HAP-1 (cell line): Measurements from ENCODE around the gene ANGPTL5.

Experiments
- DNase-seq, 2 experiments: peaks; one replicate each; pipeline ENCODE4 v3.0.0-alpha.2; 2016 to 2020; ENCODE audit warnings: low spot score in 2 of 2
- H3K27me3 ChIP-seq: fragments of 250-450 bp; sonication (Bioruptor Pico); 2 replicates; pipeline ENCODE4 v1.5.1; 2020; ENCODE audit warnings: low read depth, mild to moderate bottlenecking, moderate library complexity
- H3K36me3 ChIP-seq: fragments of 250-450 bp; sonication (Bioruptor Pico); replicated peaks from 2 replicates; pipeline ENCODE4 v1.5.1; 2020; ENCODE audit warnings: mild to moderate bottlenecking
- H3K4me1 ChIP-seq: fragments of 250-450 bp; sonication (Bioruptor Pico); 2 replicates; pipeline ENCODE4 v1.5.1; 2020; ENCODE audit warnings: mild to moderate bottlenecking
- H3K4me3 ChIP-seq: fragments of 250-450 bp; sonication (Bioruptor Pico); 2 replicates; pipeline ENCODE4 v1.5.1; 2020; ENCODE audit warnings: mild to moderate bottlenecking, moderate library complexity
- H3K9me3 ChIP-seq: fragments of 250-450 bp; sonication (Bioruptor Pico); 2 replicates; pipeline ENCODE4 v1.5.1; 2020; ENCODE audit warnings: mild to moderate bottlenecking, moderate library complexity
- in situ Hi-C: fragments of 300-500 bp; cut with MboI; formaldehyde crosslinking; loops from 3 replicates; pipeline ENCODE4 v1.14.3; 2020; ENCODE audit warnings: low sequenced_read_pairs, inconsistent platforms, mixed read lengths

The ANGPTL5 gene

GRCh38 chr11:101915791-101916291, 481 bp downstream of the ANGPTL5 start:
- Histone ChIP-seq H3K4me1 (peaks cover 23% of the 10 kb centered on the region), H3K27me3 (no peaks in the 10 kb centered on the region), H3K4me3 (peak overlapping the region; percentile 74), H3K9me3 (no peaks in the 10 kb centered on the region), H3K36me3 (no peaks in the 10 kb centered on the region)
- peak in 1 of 2 experiments; percentile 36 for DNase-seq
- in situ Hi-C loops: no loop called here

DNA sequence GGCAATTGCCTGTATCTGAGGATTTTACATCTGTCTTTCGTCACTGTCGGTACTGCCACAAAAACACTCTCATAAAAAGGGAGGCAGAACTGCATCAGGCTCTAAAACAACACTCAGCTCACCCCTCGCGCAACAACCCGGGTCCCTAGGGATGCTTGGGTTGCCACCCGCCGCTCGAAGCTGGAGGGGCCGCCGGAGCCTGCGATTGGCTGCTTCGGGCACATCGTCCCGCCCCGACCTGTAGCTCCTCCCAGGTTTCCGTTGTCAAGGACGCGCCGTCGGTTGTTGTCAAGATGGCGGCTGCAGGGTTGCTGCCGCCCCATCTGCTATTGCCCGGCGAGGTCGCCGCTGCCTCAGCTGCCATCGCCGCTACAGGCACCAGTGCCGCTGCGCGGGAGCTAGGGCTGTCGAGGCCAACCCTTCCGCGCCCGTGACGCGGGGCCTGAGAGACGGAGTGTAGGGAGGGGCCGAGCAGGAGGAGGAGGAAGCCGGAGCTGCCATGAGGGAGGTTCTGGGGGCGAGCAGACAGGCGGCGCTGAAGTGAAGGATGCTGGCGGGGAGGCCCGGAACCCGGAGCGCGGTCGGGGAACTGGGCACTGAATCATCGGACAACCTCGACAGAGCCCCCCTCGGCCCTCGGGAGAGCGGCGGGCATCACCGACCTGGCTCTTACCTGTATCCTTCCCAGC, 1.4 kb downstream of the ANGPTL5 start, which contains the start of gene CEP126:
CEP126 (plus strand) TSS at position 273 of the 689 bp plus-strand sequence; CDS start at position 548, 275 bp downstream.
- peak; percentile 88 to 97 for DNase-seq
- no peaks in the 10 kb centered on the region for H3K9me3 ChIP-seq
- H3K36me3 ChIP-seq: no peaks in the 10 kb centered on the region
- peak within 1 kb of the TSS; percentile 74 for H3K4me3 ChIP-seq
- H3K27me3 ChIP-seq: no peaks in the 10 kb centered on the region
- in situ Hi-C loops: no loop called here
- peaks cover 23% of the 10 kb centered on the region for H3K4me1 ChIP-seq

DNA sequence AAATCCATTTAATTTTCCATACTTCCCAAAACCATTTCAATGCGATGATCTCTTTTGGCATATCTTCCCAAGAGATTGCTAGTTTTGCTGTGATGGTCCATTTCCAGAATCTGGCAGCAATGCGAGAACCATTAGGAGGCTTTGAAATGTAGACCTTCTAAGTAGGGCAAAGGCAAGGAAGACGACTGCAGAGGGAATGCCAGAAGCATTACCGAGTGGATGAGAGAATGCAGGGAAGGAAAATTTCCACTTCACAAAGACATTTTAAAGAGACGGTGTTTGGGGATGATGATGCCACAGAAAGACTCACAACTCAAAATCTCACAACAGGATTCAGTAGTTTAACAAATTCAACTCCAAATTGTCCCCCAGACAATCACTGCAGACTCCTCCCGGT, 2.0 kb downstream of the ANGPTL5 start:
- in situ Hi-C loops: no loop called here
- H3K4me3 ChIP-seq: peak overlapping the region; percentile 74
- H3K9me3 ChIP-seq: no peaks in the 10 kb centered on the region
- peaks cover 23% of the 10 kb centered on the region for H3K4me1 ChIP-seq
- no peaks in the 10 kb centered on the region for H3K36me3 ChIP-seq
- H3K27me3 ChIP-seq: no peaks in the 10 kb centered on the region
- DNase-seq: no peak

GRCh38 chr11:101913656-101914055, 2.7 kb downstream of the ANGPTL5 start:
- no peak overlapping the region for H3K4me3 ChIP-seq
- no peaks in the 10 kb centered on the region for H3K36me3 ChIP-seq
- in situ Hi-C loops: no loop called here
- no peaks in the 10 kb centered on the region for H3K9me3 ChIP-seq
- no peak for DNase-seq
- peaks cover 23% of the 10 kb centered on the region for H3K4me1 ChIP-seq
- H3K27me3 ChIP-seq: no peaks in the 10 kb centered on the region

- Histone ChIP-seq H3K4me3 (no peak overlapping the region), H3K27me3 (no peaks in the 10 kb centered on the region), H3K36me3 (no peaks in the 10 kb centered on the region), H3K9me3 (no peaks in the 10 kb centered on the region), H3K4me1 (peaks cover 23% of the 10 kb centered on the region)
- in situ Hi-C loops: no loop called here
- no peak for DNase-seq
These were observed 3.5 kb downstream of the ANGPTL5 start for GRCh38 chr11:101912823-101913284.

DNA sequence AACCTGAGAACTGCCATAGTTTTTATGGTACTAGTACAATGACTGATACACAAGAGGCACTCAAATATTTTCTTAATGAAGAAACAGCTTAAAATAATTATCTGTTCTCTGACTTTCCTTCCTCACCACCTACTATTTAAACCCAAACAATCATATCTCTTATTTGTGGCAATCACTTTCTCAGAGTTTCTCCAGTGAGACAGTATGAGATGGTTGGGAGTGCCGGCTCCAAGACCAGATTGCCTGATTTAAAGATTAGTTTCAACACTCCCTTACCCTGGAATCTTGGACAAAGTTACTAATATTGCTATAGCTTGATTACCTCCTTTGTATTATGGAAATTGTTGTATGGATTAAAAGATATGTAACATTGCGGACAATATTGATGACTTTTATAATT, 7.2 kb downstream of the ANGPTL5 start:
- peaks cover under 1% of the 10 kb centered on the region for H3K4me1 ChIP-seq
- no peaks in the 10 kb centered on the region for H3K27me3 ChIP-seq
- no peak overlapping the region for H3K4me3 ChIP-seq
- DNase-seq: no peak
- H3K36me3 ChIP-seq: no peaks in the 10 kb centered on the region
- in situ Hi-C loops: no loop called here
- H3K9me3 ChIP-seq: no peaks in the 10 kb centered on the region

DNA sequence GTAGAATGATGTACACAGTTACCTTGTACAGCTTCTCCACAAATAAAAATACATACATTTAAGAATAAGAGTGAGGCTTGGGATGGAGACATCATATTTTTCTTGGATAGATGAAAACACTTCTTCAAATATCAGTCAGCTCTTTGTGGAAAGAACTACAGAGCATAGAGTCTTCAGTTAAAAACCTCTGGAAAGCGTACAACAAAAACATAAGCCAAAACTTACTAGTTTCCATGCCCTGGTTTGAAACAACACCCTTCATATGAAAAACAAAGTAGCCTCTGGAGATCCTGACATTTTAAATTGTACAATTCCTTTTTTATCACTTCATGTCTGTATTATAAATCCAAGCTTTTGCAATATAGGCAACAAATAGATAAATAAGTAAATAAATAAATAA, 8.5 kb downstream of the ANGPTL5 start:
- H3K4me3 ChIP-seq: no peak overlapping the region
- no peaks in the 10 kb centered on the region for H3K36me3 ChIP-seq
- no peaks in the 10 kb centered on the region; the same call in 1 of the 2 replicates for H3K4me1 ChIP-seq
- no peaks in the 10 kb centered on the region for H3K9me3 ChIP-seq
- DNase-seq: no peak
- in situ Hi-C loops: no loop called here
- no peaks in the 10 kb centered on the region for H3K27me3 ChIP-seq

- in situ Hi-C loops: no loop called here
- DNase-seq: no peak
These were observed 21.8 kb downstream of the ANGPTL5 start for GRCh38 chr11:101894505-101894904.

DNA sequence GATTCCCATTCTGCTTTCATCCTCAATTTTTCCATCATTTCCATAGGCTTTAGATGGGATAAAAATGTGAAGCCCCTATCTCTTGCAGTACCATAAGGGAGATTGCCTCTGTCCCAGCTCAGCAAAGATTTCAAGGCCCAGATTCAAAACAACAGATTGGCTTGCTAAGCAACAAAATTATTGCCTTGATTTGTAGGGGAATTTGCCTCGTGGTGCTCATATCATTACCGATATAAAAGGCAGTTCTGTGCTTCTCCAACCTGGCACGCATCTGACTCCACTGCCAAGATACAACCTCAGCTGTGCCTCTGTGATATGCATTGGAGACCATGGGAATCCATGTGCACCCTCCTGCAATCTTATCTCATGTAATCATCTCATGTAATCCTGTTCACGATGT, 26.6 kb downstream of the ANGPTL5 start:
- H3K4me1 ChIP-seq: no peaks in the 10 kb centered on the region
- H3K27me3 ChIP-seq: no peaks in the 10 kb centered on the region
- DNase-seq: no peak
- in situ Hi-C loops: no loop called here
- H3K4me3 ChIP-seq: no peak overlapping the region
- H3K9me3 ChIP-seq: no peaks in the 10 kb centered on the region
- no peaks in the 10 kb centered on the region for H3K36me3 ChIP-seq

More at GRCh38 chr11:101894505-101894904, 21.8 kb downstream of the ANGPTL5 start:
- no peaks in the 10 kb centered on the region for H3K4me1 ChIP-seq
- no peaks in the 10 kb centered on the region; the same call in 1 of the 2 replicates for H3K27me3 ChIP-seq
- no peak overlapping the region for H3K4me3 ChIP-seq
- H3K36me3 ChIP-seq: no peaks in the 10 kb centered on the region
- H3K9me3 ChIP-seq: no peaks in the 10 kb centered on the region

DNA sequence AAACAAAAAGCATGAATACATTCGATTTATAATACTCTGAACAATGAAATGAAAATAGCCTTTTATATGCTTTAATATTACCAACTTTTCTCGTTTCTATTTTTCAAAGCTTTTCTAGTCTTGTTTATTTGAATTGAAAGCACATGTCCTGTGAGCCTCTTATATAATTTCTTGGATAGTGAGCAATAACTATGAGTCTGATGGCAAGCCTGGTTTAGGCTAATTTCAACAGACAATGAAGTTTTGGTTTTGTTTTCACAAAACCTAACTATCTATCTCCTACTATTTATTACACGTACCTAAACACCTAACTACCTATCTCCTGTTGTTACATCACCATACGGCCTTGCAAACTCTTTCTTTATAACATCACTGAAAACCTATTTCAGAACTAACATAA, 30.7 kb downstream of the ANGPTL5 start:
- Histone ChIP-seq H3K4me3 (no peak overlapping the region), H3K4me1 (no peaks in the 10 kb centered on the region), H3K36me3 (no peaks in the 10 kb centered on the region), H3K27me3 (no peaks in the 10 kb centered on the region), H3K9me3 (no peaks in the 10 kb centered on the region)
- in situ Hi-C loops: no loop called here
- no peak for DNase-seq

GRCh38 chr11:101881586-101881985, 34.7 kb downstream of the ANGPTL5 start:
- no peak for DNase-seq
- no peaks in the 10 kb centered on the region for H3K4me1 ChIP-seq
- no peaks in the 10 kb centered on the region for H3K27me3 ChIP-seq
- in situ Hi-C loops: no loop called here
- H3K9me3 ChIP-seq: no peaks in the 10 kb centered on the region
- no peaks in the 10 kb centered on the region for H3K36me3 ChIP-seq
- H3K4me3 ChIP-seq: no peak overlapping the region

DNA sequence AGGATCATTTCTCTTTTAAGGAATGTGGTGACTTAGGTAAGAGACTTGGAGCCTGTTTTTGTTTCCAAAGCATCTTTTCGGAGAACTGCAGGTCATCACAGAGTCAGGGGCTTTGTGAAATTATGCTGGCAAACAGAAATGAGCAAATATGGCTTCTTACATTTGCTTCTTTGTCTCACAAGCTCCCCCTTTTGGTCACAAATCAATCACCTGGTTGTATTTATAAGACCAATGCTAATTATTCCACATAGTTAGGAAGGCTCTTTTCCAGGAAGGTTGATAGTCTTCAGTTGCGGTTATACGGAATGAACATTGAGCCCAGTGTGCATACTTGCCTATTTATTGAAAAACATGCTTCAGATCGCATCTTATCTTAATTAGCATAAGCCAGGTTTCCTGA, 36.1 kb downstream of the ANGPTL5 start:
- peak; percentile 17 to 57 for DNase-seq
- in situ Hi-C loops: no loop called here

GRCh38 chr11:101872171-101872882, 44.0 kb downstream of the ANGPTL5 start:
- in situ Hi-C loops: no loop called here
- Histone ChIP-seq H3K9me3 (no peaks in the 10 kb centered on the region), H3K4me1 (no peaks in the 10 kb centered on the region), H3K4me3 (no peak overlapping the region), H3K36me3 (no peaks in the 10 kb centered on the region), H3K27me3 (no peaks in the 10 kb centered on the region)
- DNase-seq: no peak

More for the DNA sequence above, 36.1 kb downstream of the ANGPTL5 start:
- Histone ChIP-seq H3K4me3 (no peak overlapping the region), H3K36me3 (no peaks in the 10 kb centered on the region), H3K4me1 (no peaks in the 10 kb centered on the region), H3K9me3 (no peaks in the 10 kb centered on the region), H3K27me3 (no peaks in the 10 kb centered on the region)

- no peak for DNase-seq
- no peaks in the 10 kb centered on the region for H3K36me3 ChIP-seq
- H3K27me3 ChIP-seq: no peaks in the 10 kb centered on the region
- in situ Hi-C loops: no loop called here
- H3K4me1 ChIP-seq: no peaks in the 10 kb centered on the region
- no peak overlapping the region for H3K4me3 ChIP-seq
- no peaks in the 10 kb centered on the region for H3K9me3 ChIP-seq
These were observed 45.8 kb downstream of the ANGPTL5 start for GRCh38 chr11:101870510-101870909.
